Hepatocyte (in vitro differentiated cells): ENCODE data around the gene SHISA4. TPM values are rescaled to one million over a fixed set of nuclear protein-coding genes. Genes with fewer than 3 reads are reported as not detected.

Source experiments
- DNase-seq: peaks from one replicate; pipeline ENCODE4 v3.0.0-alpha.2; 2016; ENCODE audit warnings: low spot score
- H2AFZ ChIP-seq: fragments of 200-600 bp; sonication (generic); 2 replicates; pipeline ENCODE4 v1.6.0; 2016; ENCODE audit warnings: antibody characterized with exemption, mild to moderate bottlenecking
- H3K27ac ChIP-seq: fragments of 200-600 bp; sonication (generic); 2 replicates; pipeline ENCODE4 v1.5.1; 2016; ENCODE audit warnings: mild to moderate bottlenecking
- H3K27me3 ChIP-seq: fragments of 200-600 bp; sonication (generic); 2 replicates; pipeline ENCODE4 v1.6.1; 2016
- H3K36me3 ChIP-seq: fragments of 200-600 bp; sonication (generic); replicated peaks from 2 replicates; pipeline ENCODE4 v1.5.1; 2016; ENCODE audit warnings: low read depth; ENCODE audit not compliant: insufficient read depth
- H3K4me1 ChIP-seq: fragments of 200-600 bp; sonication (generic); 2 replicates; pipeline ENCODE4 v1.5.1; 2016; ENCODE audit warnings: mild to moderate bottlenecking, moderate library complexity; ENCODE audit not compliant: insufficient read depth
- H3K4me2 ChIP-seq: fragments of 200-600 bp; sonication (generic); 2 replicates; pipeline ENCODE4 v1.6.0; 2016
- H3K4me3 ChIP-seq: fragments of 200-600 bp; sonication (generic); 2 replicates; pipeline ENCODE4 v1.5.1; 2016; ENCODE audit warnings: mild to moderate bottlenecking
- H3K79me2 ChIP-seq: fragments of 200-600 bp; sonication (generic); 2 replicates; pipeline ENCODE4 v1.6.0; 2017; ENCODE audit warnings: mild to moderate bottlenecking
- H3K9me2 ChIP-seq: fragments of 200-600 bp; sonication (generic); replicated peaks from 2 replicates; pipeline ENCODE4 v1.6.0; 2017; ENCODE audit warnings: mild to moderate bottlenecking; ENCODE audit not compliant: insufficient read depth
- H3K9me3 ChIP-seq: fragments of 200-600 bp; sonication (generic); 2 replicates; pipeline ENCODE4 v1.5.1; 2016; ENCODE audit warnings: low read depth, mild to moderate bottlenecking
- H4K20me1 ChIP-seq: fragments of 200-600 bp; sonication (generic); 2 replicates; pipeline ENCODE4 v1.6.0; 2016; ENCODE audit warnings: mild to moderate bottlenecking; ENCODE audit not compliant: insufficient read depth, poor library complexity, severe bottlenecking
- CTCF ChIP-seq: fragments of 200-600 bp; sonication (generic); IDR thresholded peaks from 2 replicates; pipeline ENCODE4 v1.5.1; 2016; ENCODE audit warnings: antibody characterized with exemption, mild to moderate bottlenecking; ENCODE audit not compliant: poor library complexity
- EZH2 ChIP-seq: fragments of 200-600 bp; sonication (generic); IDR thresholded peaks from 2 replicates; pipeline ENCODE4 v1.6.1; 2016; ENCODE audit warnings: antibody characterized with exemption, mild to moderate bottlenecking, borderline replicate concordance
- EZH2phosphoT487 ChIP-seq: fragments of 200-600 bp; sonication (generic); IDR thresholded peaks from one replicate; pipeline ENCODE4 v1.6.1; 2018; ENCODE audit warnings: antibody characterized with exemption, mild to moderate bottlenecking, low read depth, moderate library complexity; ENCODE audit not compliant: unreplicated experiment, severe bottlenecking
- WGBS: methylation state at CpG from one replicate; pipeline ENCODE4 v1.1.6; 2016; ENCODE audit warnings: low lambda C conversion rate; ENCODE audit errors: missing lambda C conversion rate; 5-methylcytosine and 5-hydroxymethylcytosine counted together
- polyA plus RNA-seq: library from polyadenylated mRNA; unstranded; fragments of >200 nt; fragmentation: Nextera tagmentation; extraction: Ambion mirVana; gene quantifications from 2 replicates; pipeline ENCODE4 v1.2.1, GENCODE V29; 2016
- total RNA-seq: library from RNA; depleted of rRNA; stranded (reverse); fragments of >200 nt; gene quantifications from 2 replicates; pipeline ENCODE4 v1.2.3, GENCODE V29; 2014

The SHISA4 gene
- total and polyA plus RNA-seq, 2 experiments from 2014 or later = 10.2 to 24.0 TPM

- no peak for DNase-seq
- H3K4me1 ChIP-seq = no peaks in the 10 kb centered on the region
- H3K9me3 ChIP-seq = no peaks in the 10 kb centered on the region
- H2AFZ ChIP-seq = no peak overlapping the region
- TF ChIP-seq EZH2phosphoT487 (no peak), CTCF (no peak), EZH2 (no peak)
- no peak overlapping the region for H3K4me2 ChIP-seq
- WGBS = 76% methylated on average over 3 of the region's 3 CpGs
- H3K9me2 ChIP-seq = no peaks in the 10 kb centered on the region
- H3K79me2 ChIP-seq = no peaks in the 10 kb centered on the region
- no peaks in the 10 kb centered on the region for H3K36me3 ChIP-seq
- H3K27ac ChIP-seq = no peak overlapping the region
- no peaks in the 10 kb centered on the region for H4K20me1 ChIP-seq
- no peaks in the 10 kb centered on the region for H3K27me3 ChIP-seq
- no peak overlapping the region for H3K4me3 ChIP-seq
These were observed 39.6 kb downstream of the SHISA4 start for GRCh38 chr1:201928266-201928665.

GRCh38 chr1:201930137-201930536 lies 41.4 kb downstream of the SHISA4 start:
- Histone ChIP-seq H3K79me2 (no peaks in the 10 kb centered on the region), H3K36me3 (no peaks in the 10 kb centered on the region), H3K9me3 (no peaks in the 10 kb centered on the region), H3K9me2 (no peaks in the 10 kb centered on the region), H4K20me1 (no peaks in the 10 kb centered on the region), H3K4me3 (no peak overlapping the region), H3K27ac (no peak overlapping the region), H2AFZ (no peak overlapping the region), H3K27me3 (no peaks in the 10 kb centered on the region), H3K4me2 (no peak overlapping the region), H3K4me1 (no peaks in the 10 kb centered on the region)
- DNase-seq = no peak
- WGBS = 79% methylated on average over 4 of the region's 4 CpGs
- TF ChIP-seq CTCF = no peak
- no peak for TF ChIP-seq EZH2phosphoT487
- no peak for TF ChIP-seq EZH2

GRCh38 chr1:201930803-201931202 lies 42.1 kb downstream of the SHISA4 start:
- TF ChIP-seq EZH2 = no peak
- TF ChIP-seq EZH2phosphoT487 = no peak
- no peak for TF ChIP-seq CTCF
- no peaks in the 10 kb centered on the region for H4K20me1 ChIP-seq
- H3K4me3 ChIP-seq = no peak overlapping the region
- no peak overlapping the region for H3K4me2 ChIP-seq
- no peak overlapping the region for H2AFZ ChIP-seq
- no peaks in the 10 kb centered on the region for H3K4me1 ChIP-seq
- WGBS = 68% methylated on average over 5 of the region's 5 CpGs
- no peaks in the 10 kb centered on the region for H3K9me3 ChIP-seq
- H3K9me2 ChIP-seq = no peaks in the 10 kb centered on the region
- H3K36me3 ChIP-seq = no peaks in the 10 kb centered on the region
- no peaks in the 10 kb centered on the region for H3K27me3 ChIP-seq
- no peaks in the 10 kb centered on the region for H3K79me2 ChIP-seq
- no peak overlapping the region for H3K27ac ChIP-seq
- DNase-seq = no peak
